ENCODE results near the gene C1orf52. TPM values are rescaled to one million over a fixed set of nuclear protein-coding genes. Genes with fewer than 3 reads are reported as not detected.

The C1orf52 gene
- total and polyA plus RNA-seq, 2 of the 13 experiments (the other 11 are each of a cell fraction or from before 2014, with no cell fraction given), result 19.4 to 27.4 TPM

DNA sequence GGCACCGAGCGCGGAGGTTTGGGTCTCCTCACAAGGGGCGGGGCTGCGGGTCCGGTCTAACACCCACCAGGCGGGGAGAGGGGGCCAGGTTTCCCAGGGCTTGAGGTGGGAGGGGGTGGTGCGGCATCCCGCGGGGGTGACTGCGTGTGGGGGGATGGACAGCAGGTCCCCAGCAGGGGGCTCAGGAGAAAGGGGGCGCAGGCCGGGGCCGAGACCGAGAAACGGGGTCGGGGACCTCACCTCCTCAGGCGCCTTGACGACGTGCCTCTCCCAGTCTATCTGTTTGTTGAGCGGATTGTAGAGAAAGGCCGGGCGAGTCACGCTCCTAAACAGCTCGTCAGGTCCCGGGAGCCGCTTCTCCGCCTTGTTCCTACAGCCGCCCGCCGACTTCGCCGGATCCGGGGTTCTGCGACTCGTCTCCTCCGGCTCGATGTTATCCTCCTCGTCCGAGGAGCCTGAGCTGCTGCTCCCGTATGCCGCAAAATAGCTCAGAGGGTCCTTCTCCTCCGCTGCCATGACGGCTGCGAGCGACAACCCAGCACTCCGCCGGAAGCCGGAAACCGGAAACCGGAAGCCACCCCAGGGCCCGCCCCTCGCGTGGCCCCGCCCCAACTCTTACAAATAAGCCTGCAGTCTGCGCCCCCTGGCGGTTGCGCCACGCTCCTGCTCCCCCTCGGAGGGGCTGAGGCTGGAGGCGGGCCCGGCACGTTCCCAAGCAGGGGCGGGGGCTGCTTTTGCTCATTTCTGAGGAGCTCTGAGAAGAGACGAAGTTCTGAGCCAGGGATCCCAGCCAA lies at the start of gene C1orf52 (continued):
- TF ChIP-seq, protein P1, sequence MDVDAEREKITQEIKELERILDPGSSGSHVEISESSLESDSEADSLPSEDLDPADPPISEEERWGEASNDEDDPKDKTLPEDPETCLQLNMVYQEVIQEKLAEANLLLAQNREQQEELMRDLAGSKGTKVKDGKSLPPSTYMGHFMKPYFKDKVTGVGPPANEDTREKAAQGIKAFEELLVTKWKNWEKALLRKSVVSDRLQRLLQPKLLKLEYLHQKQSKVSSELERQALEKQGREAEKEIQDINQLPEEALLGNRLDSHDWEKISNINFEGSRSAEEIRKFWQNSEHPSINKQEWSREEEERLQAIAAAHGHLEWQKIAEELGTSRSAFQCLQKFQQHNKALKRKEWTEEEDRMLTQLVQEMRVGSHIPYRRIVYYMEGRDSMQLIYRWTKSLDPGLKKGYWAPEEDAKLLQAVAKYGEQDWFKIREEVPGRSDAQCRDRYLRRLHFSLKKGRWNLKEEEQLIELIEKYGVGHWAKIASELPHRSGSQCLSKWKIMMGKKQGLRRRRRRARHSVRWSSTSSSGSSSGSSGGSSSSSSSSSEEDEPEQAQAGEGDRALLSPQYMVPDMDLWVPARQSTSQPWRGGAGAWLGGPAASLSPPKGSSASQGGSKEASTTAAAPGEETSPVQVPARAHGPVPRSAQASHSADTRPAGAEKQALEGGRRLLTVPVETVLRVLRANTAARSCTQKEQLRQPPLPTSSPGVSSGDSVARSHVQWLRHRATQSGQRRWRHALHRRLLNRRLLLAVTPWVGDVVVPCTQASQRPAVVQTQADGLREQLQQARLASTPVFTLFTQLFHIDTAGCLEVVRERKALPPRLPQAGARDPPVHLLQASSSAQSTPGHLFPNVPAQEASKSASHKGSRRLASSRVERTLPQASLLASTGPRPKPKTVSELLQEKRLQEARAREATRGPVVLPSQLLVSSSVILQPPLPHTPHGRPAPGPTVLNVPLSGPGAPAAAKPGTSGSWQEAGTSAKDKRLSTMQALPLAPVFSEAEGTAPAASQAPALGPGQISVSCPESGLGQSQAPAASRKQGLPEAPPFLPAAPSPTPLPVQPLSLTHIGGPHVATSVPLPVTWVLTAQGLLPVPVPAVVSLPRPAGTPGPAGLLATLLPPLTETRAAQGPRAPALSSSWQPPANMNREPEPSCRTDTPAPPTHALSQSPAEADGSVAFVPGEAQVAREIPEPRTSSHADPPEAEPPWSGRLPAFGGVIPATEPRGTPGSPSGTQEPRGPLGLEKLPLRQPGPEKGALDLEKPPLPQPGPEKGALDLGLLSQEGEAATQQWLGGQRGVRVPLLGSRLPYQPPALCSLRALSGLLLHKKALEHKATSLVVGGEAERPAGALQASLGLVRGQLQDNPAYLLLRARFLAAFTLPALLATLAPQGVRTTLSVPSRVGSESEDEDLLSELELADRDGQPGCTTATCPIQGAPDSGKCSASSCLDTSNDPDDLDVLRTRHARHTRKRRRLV (CRISPR knock-in tag; IDR thresholded peaks at IDR 0.05), result 0 out of 2 replicates have a peak, but pooled peaks have one; percentile 32
- TF ChIP-seq ESRRA (CRISPR knock-in tag; IDR thresholded peaks at IDR 0.05; ENCODE audit: low read depth) (no peak), HDAC2 (CRISPR knock-in tag; IDR thresholded peaks at IDR 0.05) (no peak; the same call in 1 of the 2 replicates), ZNF383 (CRISPR knock-in tag; IDR thresholded peaks at IDR 0.05; ENCODE audit: borderline replicate concordance) (no peak), CENPX (CRISPR knock-in tag; IDR thresholded peaks at IDR 0.05) (no peak), BCL6 (CRISPR knock-in tag; IDR thresholded peaks at IDR 0.05) (peak; percentile 33; the same call in 1 of the 2 replicates), ZBTB21 (CRISPR knock-in tag; IDR thresholded peaks at IDR 0.05) (no peak), ZNF354B (CRISPR knock-in tag; IDR thresholded peaks at IDR 0.05) (no peak), EED (CRISPR knock-in tag; IDR thresholded peaks at IDR 0.05) (no peak), MIER2 (CRISPR knock-in tag; IDR thresholded peaks at IDR 0.05) (no peak), ZNF709 (CRISPR knock-in tag; IDR thresholded peaks at IDR 0.05) (no peak), ZNF547 (CRISPR knock-in tag; IDR thresholded peaks at IDR 0.05) (peak; percentile 76; the same call in 1 of the 2 replicates), YEATS4 (CRISPR knock-in tag; IDR thresholded peaks at IDR 0.05; ENCODE audit: borderline replicate concordance) (peak; percentile 84), ZNF367 (CRISPR knock-in tag; IDR thresholded peaks at IDR 0.05; ENCODE audit: borderline replicate concordance) (no peak), DNMT3B (CRISPR knock-in tag; conservative IDR thresholded peaks at IDR 0.05) (no peak), ATAD3A (CRISPR knock-in tag; IDR thresholded peaks at IDR 0.05) (no peak), SNAPC2 (CRISPR knock-in tag; IDR thresholded peaks at IDR 0.05) (no peak), ZNF256 (CRISPR knock-in tag; conservative IDR thresholded peaks at IDR 0.05) (no peak), STAT5B (CRISPR knock-in tag; IDR thresholded peaks at IDR 0.05) (no peak), CBFB (CRISPR knock-in tag; IDR thresholded peaks at IDR 0.05) (0 out of 2 replicates have a peak, but pooled peaks have one; percentile 54), KLF16 (CRISPR knock-in tag; IDR thresholded peaks at IDR 0.05) (peak in 1 of 2 experiments; percentile 46; a peak in 1 of 4 replicates), BHLHE40 (IDR thresholded peaks at IDR 0.05; ENCODE audit: low read length) (peak; percentile 77), ZSCAN31 (CRISPR knock-in tag; IDR thresholded peaks at IDR 0.05; ENCODE audit: low read depth) (no peak; the same call in 1 of the 2 replicates), GFI1 (CRISPR knock-in tag; IDR thresholded peaks at IDR 0.05; ENCODE audit: borderline replicate concordance) (no peak; the same call in 1 of the 2 replicates), ZNF629 (CRISPR knock-in tag; conservative IDR thresholded peaks at IDR 0.05) (no peak)
- TF ChIP-seq, protein P2, sequence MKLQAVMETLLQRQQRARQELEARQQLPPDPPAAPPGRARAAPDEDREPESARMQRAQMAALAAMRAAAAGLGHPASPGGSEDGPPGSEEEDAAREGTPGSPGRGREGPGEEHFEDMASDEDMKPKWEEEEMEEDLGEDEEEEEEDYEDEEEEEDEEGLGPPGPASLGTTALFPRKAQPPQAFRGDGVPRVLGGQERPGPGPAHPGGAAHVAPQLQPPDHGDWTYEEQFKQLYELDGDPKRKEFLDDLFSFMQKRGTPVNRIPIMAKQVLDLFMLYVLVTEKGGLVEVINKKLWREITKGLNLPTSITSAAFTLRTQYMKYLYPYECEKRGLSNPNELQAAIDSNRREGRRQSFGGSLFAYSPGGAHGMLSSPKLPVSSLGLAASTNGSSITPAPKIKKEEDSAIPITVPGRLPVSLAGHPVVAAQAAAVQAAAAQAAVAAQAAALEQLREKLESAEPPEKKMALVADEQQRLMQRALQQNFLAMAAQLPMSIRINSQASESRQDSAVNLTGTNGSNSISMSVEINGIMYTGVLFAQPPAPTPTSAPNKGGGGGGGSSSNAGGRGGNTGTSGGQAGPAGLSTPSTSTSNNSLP (IDR thresholded peaks at IDR 0.05; ENCODE audit: low read depth, low read length), result no peak

All from HepG2 (cell line).